Measurements from ENCODE around the gene FAM167B. TPM values are rescaled to one million over a fixed set of nuclear protein-coding genes. Genes with fewer than 3 reads are reported as not detected.

Gene FAM167B
- polyA plus RNA-seq, 2 of the 4 experiments (the other 2 are of a cell fraction) = 0.53 to 2.0 TPM

DNA sequence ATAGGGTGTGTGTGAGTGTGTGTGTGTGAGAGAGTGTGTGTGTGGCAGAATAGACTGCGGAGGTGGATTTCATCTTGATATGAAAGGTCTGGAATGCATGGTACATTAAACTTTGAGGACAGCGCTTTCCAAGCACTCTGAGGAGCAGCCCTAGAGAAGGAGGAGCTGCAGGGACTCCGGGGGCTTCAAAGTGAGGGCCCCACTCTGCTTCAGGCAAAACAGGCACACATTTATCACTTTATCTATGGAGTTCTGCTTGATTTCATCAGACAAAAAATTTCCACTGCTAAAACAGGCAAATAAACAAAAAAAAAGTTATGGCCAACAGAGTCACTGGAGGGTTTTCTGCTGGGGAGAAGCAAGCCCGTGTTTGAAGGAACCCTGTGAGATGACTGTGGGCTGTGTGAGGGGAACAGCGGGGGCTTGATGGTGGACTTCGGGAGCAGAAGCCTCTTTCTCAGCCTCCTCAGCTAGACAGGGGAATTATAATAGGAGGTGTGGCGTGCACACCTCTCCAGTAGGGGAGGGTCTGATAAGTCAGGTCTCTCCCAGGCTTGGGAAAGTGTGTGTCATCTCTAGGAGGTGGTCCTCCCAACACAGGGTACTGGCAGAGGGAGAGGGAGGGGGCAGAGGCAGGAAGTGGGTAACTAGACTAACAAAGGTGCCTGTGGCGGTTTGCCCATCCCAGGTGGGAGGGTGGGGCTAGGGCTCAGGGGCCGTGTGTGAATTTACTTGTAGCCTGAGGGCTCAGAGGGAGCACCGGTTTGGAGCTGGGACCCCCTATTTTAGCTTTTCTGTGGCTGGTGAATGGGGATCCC lies 26.6 kb downstream of the FAM167B start:
- CTCF ChIA-PET = interaction anchor here (1.2 to 1.4 kb wide), 2 partner anchors 24 to 26 kb away, joined by 3 read pairs; no protein-coding TSS in a partner anchor
- H3K4me3 ChIP-seq = no peak overlapping the region
- TF ChIP-seq RARB (CRISPR knock-in tag; IDR thresholded peaks at IDR 0.05) = no peak
- TF ChIP-seq FOSB (CRISPR knock-in tag; IDR thresholded peaks at IDR 0.05) = no peak
- TF ChIP-seq GATA3 (IDR thresholded peaks at IDR 0.05; ENCODE audit: borderline replicate concordance) = no peak
- TF ChIP-seq CBX8 (IDR thresholded peaks at IDR 0.05) = no peak
- no peak for TF ChIP-seq MYC (IDR thresholded peaks at IDR 0.05; ENCODE audit: borderline replicate concordance, low read length)
- TF ChIP-seq MAZ (IDR thresholded peaks at IDR 0.05; ENCODE audit: borderline replicate concordance, low read depth, low read length) = no peak
- TF ChIP-seq HES2 (IDR thresholded peaks at IDR 0.05) = no peak
- TF ChIP-seq ATOH8 (CRISPR knock-in tag; IDR thresholded peaks at IDR 0.05; ENCODE audit: low read depth) = no peak
- TF ChIP-seq RAD21 (conservative IDR thresholded peaks at IDR 0.05 in 1 of 2, IDR thresholded peaks at IDR 0.05 in 1 of 2) = no peak
- no peak for TF ChIP-seq SREBF2 (IDR thresholded peaks at IDR 0.05)
- TF ChIP-seq HOXB13 (CRISPR knock-in tag; IDR thresholded peaks at IDR 0.05; ENCODE audit: low read depth) = no peak
- TF ChIP-seq PHF8 (IDR thresholded peaks at IDR 0.05; ENCODE audit: borderline replicate concordance, low read depth) = no peak
- TF ChIP-seq RNF2 (IDR thresholded peaks at IDR 0.05; ENCODE audit: borderline replicate concordance, low read depth) = no peak
- no peak for TF ChIP-seq HEYL (CRISPR knock-in tag; IDR thresholded peaks at IDR 0.05)
- no peak for FAIRE-seq
- H3K9me3 ChIP-seq = no peaks in the 10 kb centered on the region
- POLR2A ChIA-PET = no interaction called here
- WGBS (ENCODE audit: missing lambda C conversion rate) = 51% methylated on average over 9 of the region's 10 CpGs
- peak; percentile 46 to 63; a peak in 3 of 6 replicates for ATAC-seq
- H3K4me2 ChIP-seq = no peak overlapping the region
- DNase-seq (ENCODE audit: low read depth in 1 of 2, low spot score in 1 of 2) = no peak
- H3K4me1 ChIP-seq = 0 out of 3 replicates have a peak, but pooled peaks cover 5% of the 10 kb centered on the region
- H3K27ac ChIP-seq = peak overlapping the region in 1 of 2 experiments; percentile 40; a peak in 1 of 6 replicates

GRCh38 chr1:32274646-32275340 lies 27.8 kb downstream of the FAM167B start:
- FAIRE-seq (no peak), DNase-seq (ENCODE audit: low read depth in 1 of 2, low spot score in 1 of 2) (no peak), ATAC-seq (no peak)
- Histone ChIP-seq H3K4me1 (0 out of 3 replicates have a peak, but pooled peaks cover 5% of the 10 kb centered on the region), H3K4me2 (no peak overlapping the region), H3K9me3 (no peaks in the 10 kb centered on the region), H3K4me3 (no peak overlapping the region), H3K27ac (no peak overlapping the region)
- no peak for TF ChIP-seq SREBF2 (IDR thresholded peaks at IDR 0.05)
- TF ChIP-seq RNF2 (IDR thresholded peaks at IDR 0.05; ENCODE audit: borderline replicate concordance, low read depth) = no peak
- no peak for TF ChIP-seq NR3C1 (IDR thresholded peaks at IDR 0.05)
- no peak for TF ChIP-seq ZFP36 (IDR thresholded peaks at IDR 0.05; ENCODE audit: borderline replicate concordance, partially characterized antibody)
- TF ChIP-seq TFCP2L1 (CRISPR knock-in tag; IDR thresholded peaks at IDR 0.05) = no peak
- no peak for TF ChIP-seq CBX8 (IDR thresholded peaks at IDR 0.05)
- TF ChIP-seq EP300 (IDR thresholded peaks at IDR 0.05) = no peak
- TF ChIP-seq, protein P1, sequence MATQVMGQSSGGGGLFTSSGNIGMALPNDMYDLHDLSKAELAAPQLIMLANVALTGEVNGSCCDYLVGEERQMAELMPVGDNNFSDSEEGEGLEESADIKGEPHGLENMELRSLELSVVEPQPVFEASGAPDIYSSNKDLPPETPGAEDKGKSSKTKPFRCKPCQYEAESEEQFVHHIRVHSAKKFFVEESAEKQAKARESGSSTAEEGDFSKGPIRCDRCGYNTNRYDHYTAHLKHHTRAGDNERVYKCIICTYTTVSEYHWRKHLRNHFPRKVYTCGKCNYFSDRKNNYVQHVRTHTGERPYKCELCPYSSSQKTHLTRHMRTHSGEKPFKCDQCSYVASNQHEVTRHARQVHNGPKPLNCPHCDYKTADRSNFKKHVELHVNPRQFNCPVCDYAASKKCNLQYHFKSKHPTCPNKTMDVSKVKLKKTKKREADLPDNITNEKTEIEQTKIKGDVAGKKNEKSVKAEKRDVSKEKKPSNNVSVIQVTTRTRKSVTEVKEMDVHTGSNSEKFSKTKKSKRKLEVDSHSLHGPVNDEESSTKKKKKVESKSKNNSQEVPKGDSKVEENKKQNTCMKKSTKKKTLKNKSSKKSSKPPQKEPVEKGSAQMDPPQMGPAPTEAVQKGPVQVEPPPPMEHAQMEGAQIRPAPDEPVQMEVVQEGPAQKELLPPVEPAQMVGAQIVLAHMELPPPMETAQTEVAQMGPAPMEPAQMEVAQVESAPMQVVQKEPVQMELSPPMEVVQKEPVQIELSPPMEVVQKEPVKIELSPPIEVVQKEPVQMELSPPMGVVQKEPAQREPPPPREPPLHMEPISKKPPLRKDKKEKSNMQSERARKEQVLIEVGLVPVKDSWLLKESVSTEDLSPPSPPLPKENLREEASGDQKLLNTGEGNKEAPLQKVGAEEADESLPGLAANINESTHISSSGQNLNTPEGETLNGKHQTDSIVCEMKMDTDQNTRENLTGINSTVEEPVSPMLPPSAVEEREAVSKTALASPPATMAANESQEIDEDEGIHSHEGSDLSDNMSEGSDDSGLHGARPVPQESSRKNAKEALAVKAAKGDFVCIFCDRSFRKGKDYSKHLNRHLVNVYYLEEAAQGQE (IDR thresholded peaks at IDR 0.05) = no peak
- TF ChIP-seq TP53 (CRISPR knock-in tag; IDR thresholded peaks at IDR 0.05) = no peak
- TF ChIP-seq HOXB5 (CRISPR knock-in tag; IDR thresholded peaks at IDR 0.05) = no peak
- no peak for TF ChIP-seq MAFK (IDR thresholded peaks at IDR 0.05; ENCODE audit: partially characterized antibody)
- TF ChIP-seq RFX5 (IDR thresholded peaks at IDR 0.05) = no peak
- POLR2A ChIA-PET = no interaction called here
- CTCF ChIA-PET = interaction anchor here (1.2 to 1.4 kb wide), 2 partner anchors 25 to 27 kb away, joined by 3 read pairs; no protein-coding TSS in a partner anchor
- 87% methylated on average over 15 of the region's 31 CpGs for WGBS (ENCODE audit: missing lambda C conversion rate)
